NCI-H345 treated with DMSO at 0.1 percent for 48 hours (cell line): ENCODE data around the gene RXFP3.
"Not testable (repeated sequence)": the region's sequence is repeated elsewhere in the genome, so short reads cannot be mapped to it uniquely, and the experiment has no call there.

Experiments used
- DNase-seq: peaks from one replicate; lab custom pipeline; 2025; ENCODE audit not compliant: unreplicated experiment; lab: John Stamatoyannopoulos, UW

RXFP3 gene

GRCh38 chr5:33936381-33937016 is at the start of gene RXFP3:
Gene RXFP3 (plus strand): TSS chr5:33936386. CDS start chr5:33936741, 355 bp downstream.
- peak; percentile 52 for DNase-seq

GRCh38 chr5:33887268-33887667 is 48.9 kb upstream of the RXFP3 start:
- DNase-seq: no peak

- DNase-seq: no peak
These were observed 47.6 kb upstream of the RXFP3 start for GRCh38 chr5:33888587-33888986.

DNA sequence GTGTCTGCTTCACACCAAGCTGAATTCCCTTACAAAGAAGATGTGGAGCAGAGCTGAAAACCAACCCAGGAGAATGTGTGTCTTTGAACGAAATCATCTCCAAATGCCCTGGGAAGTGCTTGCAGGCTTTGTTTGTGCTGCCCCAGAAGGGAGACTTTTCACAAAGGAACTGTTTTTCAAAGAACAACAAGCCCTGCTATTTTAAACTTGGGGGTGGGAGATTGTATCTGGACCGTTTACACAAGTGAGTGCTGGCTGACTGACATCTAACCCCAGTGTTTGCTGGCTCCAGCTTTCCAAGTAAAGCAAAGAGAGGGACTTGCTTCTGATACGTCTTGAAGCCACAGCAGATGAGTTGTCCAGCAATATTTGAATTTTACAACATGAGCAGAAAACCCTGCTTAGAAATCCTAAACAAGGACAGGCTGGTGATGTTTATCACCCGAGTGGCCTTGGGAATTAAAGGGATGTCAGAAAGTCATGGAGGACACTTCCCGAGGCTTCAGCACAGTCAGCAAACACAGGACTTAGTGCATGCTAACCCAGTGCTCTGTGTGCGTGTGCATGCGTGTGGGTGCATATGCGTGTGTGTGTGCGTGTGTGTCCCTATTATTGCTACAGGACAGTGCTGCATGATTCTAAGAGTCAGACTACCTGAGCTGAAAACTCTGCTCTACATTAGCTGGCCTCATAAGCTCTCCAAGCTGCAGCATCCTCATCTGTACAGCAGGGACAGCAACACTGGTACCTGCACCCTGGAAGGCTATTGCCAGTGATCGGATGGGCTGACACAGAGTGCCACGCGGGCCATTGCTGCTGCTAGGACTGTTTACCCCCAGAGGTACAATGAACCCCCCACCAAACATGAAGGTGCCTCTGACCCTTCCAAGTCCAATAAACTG is 45.8 kb upstream of the RXFP3 start:
- DNase-seq: no peak

- no peak for DNase-seq
These were observed 44.8 kb upstream of the RXFP3 start for GRCh38 chr5:33891446-33891787.

GRCh38 chr5:33891788-33892619 is 44.2 kb upstream of the RXFP3 start, which contains the start of gene ADAMTS12:
Gene ADAMTS12 (minus strand): TSS chr5:33891990. CDS start chr5:33891856, 134 bp downstream.
- DNase-seq: no peak

- no peak for DNase-seq
These were observed 43.5 kb upstream of the RXFP3 start for GRCh38 chr5:33892620-33893137.

DNA sequence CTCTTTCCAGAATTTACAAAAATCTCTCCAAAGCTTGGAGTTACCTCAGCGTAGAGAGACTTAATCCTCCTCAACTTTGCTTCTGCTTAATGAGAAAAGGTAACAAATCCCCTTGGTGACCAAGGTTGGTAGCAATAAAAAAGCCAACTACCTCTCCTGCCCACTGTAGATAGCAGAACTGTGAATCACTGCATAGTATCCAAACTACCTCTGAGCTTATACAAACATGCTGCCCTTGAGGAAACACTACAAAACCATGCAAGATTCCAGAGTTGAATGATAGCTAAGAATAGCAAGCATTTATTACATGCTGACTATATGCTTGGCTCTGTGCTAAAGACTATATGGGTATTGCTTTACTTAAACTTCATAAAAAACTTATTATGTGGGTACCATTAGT is 41.6 kb upstream of the RXFP3 start:
- no peak for DNase-seq

- no peak for DNase-seq
These were observed 35.0 kb upstream of the RXFP3 start for GRCh38 chr5:33901156-33901555.

GRCh38 chr5:33903118-33903517 is 33.1 kb upstream of the RXFP3 start:
- DNase-seq: no peak

- DNase-seq: no peak
These were observed 30.8 kb upstream of the RXFP3 start for GRCh38 chr5:33905381-33905780.

DNA sequence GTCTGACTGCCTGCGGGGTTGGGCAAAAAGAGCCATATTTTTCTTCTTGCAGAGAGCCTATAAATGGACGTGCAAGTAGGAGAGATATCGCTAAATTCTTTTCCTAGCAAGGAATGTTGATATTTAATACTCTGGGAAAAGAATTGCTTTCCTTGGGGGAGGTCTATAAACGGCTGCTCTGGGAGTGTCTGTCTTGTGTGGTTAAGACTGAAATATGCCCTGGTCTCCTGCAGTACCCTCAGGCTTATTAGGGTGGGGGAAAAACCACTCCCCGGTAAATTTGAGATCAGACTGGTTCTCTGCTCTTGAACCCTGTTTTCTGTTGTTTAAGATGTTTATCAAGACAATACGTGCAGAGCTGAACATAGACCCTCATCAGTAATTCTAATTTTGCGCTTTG is 29.9 kb upstream of the RXFP3 start:
- not testable (repeated sequence) for DNase-seq

GRCh38 chr5:33914844-33915243 is 21.3 kb upstream of the RXFP3 start:
- DNase-seq: not testable (repeated sequence)

DNA sequence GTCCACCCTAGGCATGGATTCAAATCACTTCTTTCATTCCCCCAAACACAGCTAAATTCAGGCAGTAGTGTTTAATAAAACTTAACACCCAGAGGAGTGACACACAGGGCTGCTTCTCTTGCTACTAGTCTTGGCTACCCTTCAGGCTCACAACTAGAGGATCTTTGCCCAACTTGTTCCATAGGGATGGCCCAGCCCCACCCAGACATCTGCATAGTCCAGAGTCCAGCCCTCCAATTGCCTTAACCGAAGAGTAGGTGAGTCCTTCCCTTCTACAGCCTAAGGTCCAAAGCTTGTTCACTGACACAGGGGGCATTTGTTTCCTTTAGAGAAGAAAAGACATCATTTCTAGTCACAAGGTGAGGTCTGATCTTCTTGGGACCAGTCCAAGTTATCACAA is 15.2 kb upstream of the RXFP3 start:
- no peak for DNase-seq

GRCh38 chr5:33925278-33925677 is 10.9 kb upstream of the RXFP3 start:
- no peak for DNase-seq

DNA sequence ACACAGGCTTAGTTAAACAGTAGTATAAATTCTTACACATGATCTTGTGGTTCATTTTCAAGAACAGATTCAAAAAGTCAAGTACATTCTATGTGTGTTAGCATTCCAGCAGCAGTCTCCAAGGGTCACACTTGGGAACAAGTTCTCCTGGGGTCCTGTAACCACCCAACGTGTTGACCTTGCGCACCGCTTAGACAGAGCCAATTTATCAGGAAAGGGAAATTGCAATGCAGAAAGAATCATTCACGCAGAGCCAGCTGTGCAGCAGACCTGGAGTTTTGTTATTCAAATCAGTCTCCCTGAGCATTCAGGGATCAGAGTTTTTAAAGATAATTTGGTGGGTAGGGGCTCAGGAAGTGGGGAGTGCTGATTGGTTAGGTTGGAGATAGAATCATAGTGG is 8.5 kb upstream of the RXFP3 start:
- DNase-seq: no peak

GRCh38 chr5:33928283-33928682 is 7.9 kb upstream of the RXFP3 start:
- DNase-seq: no peak

- no peak for DNase-seq
These were observed 6.1 kb upstream of the RXFP3 start for GRCh38 chr5:33929925-33930690.

DNA sequence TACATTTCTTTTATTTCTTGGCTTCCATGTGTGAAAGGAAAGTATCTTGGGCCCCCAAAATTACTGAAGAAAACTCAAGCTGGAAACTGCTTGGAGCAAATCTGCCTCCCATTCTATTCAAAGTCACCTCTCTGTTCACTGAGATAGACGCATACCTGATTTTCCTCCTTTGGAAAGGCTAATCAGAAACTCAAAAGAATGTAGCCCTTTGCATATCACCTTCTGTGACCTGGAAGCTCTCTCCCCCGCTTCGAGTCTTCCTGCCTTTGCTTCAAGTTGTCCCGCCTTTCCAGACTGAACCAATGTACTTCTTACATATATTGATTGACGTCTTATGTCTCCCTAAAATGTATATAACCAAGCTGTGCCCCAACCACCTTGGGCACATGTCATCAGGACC is 5.0 kb upstream of the RXFP3 start:
- DNase-seq: no peak

- no peak for DNase-seq
These were observed 2.4 kb upstream of the RXFP3 start for GRCh38 chr5:33933723-33934169.
